Mesothelial cell of epicardium (in vitro differentiated cells): ENCODE data around the gene ELOVL5. TPM values are rescaled to one million over a fixed set of nuclear protein-coding genes. Genes with fewer than 3 reads are reported as not detected.
"Not testable (repeated sequence)": the region's sequence is repeated elsewhere in the genome, so short reads cannot be mapped to it uniquely, and the experiment has no call there.

Source experiments
- DNase-seq, 2 experiments: peaks; one replicate each; pipeline ENCODE4 v3.0.0; 2021; ENCODE audit warnings: low spot score in 2 of 2; ENCODE audit not compliant: unreplicated experiment in 2 of 2
- H3K27ac Mint-ChIP-seq: 2 replicates; pipeline ENCODE4 v1.8.0; 2021; ENCODE audit warnings: mixed read lengths
- H3K27me3 Mint-ChIP-seq: 2 replicates; pipeline ENCODE4 v1.8.0; 2021; ENCODE audit warnings: low read depth, mixed read lengths
- H3K36me3 Mint-ChIP-seq: 2 replicates; pipeline ENCODE4 v1.8.0; 2021; ENCODE audit warnings: mixed read lengths
- H3K4me1 Mint-ChIP-seq: 2 replicates; pipeline ENCODE4 v1.8.0; 2021; ENCODE audit warnings: mixed read lengths
- H3K4me3 Mint-ChIP-seq: 2 replicates; pipeline ENCODE4 v1.8.0; 2021; ENCODE audit warnings: mild to moderate bottlenecking, moderate library complexity, mixed read lengths
- H3K9me3 Mint-ChIP-seq: 2 replicates; pipeline ENCODE4 v1.8.0; 2021; ENCODE audit warnings: mixed read lengths
- CTCF ChIP-seq: fragments of 200-600 bp; sonication (generic); IDR thresholded peaks from one replicate; pipeline ENCODE4 v1.5.0; 2021; ENCODE audit warnings: antibody characterized with exemption; ENCODE audit not compliant: unreplicated experiment
- total RNA-seq: library from RNA; stranded (reverse); gene quantifications from 3 replicates; pipeline ENCODE4 v1.2.1, GENCODE V29; 2021

The ELOVL5 gene
- total RNA-seq, 1 donor from 2014 or later = 110 TPM

- Mint-ChIP-seq H3K4me1 (peaks cover 16% of the 10 kb centered on the region), H3K9me3 (no peaks in the 10 kb centered on the region), H3K36me3 (peaks cover 3% of the 10 kb centered on the region), H3K27ac (peak overlapping the region; percentile 99), H3K4me3 (peak overlapping the region; percentile 84), H3K27me3 (no peaks in the 10 kb centered on the region)
- DNase-seq = no peak
- TF ChIP-seq CTCF = no peak
These were observed 501 bp upstream of the ELOVL5 start for GRCh38 chr6:53349209-53349693.

DNA sequence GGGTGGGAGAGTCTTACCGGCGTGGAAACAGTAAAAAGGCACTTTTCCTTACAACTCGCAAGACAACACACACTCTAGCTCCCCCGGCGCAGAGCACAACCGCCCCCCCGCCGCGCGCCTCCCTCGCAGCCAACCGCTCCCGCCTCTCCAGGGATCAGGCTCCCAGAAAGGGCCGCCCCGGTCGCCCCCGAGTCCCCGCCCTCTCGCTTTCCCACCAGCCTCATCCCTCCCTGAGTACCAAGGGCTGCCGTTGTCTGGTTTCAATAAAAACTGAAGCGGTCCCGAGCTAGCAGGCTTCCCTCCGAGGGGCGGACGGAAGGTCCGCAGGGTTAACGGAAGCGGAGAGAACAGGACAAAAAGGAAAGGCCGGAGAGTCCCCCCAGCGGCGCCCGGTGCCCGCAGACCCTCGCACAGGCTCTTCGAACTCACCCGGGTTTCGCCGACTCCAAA, 804 bp downstream of the ELOVL5 start:
- Mint-ChIP-seq H3K36me3 (peaks cover 3% of the 10 kb centered on the region), H3K9me3 (no peaks in the 10 kb centered on the region), H3K27me3 (no peaks in the 10 kb centered on the region), H3K27ac (peak overlapping the region; percentile 95), H3K4me3 (peak overlapping the region; percentile 84), H3K4me1 (peaks cover 16% of the 10 kb centered on the region)
- no peak for TF ChIP-seq CTCF
- peak; percentile 39 to 76 for DNase-seq

GRCh38 chr6:53347250-53347920, 1.4 kb downstream of the ELOVL5 start:
- peaks cover 16% of the 10 kb centered on the region for H3K4me1 Mint-ChIP-seq
- peaks cover 3% of the 10 kb centered on the region for H3K36me3 Mint-ChIP-seq
- peak overlapping the region; percentile 95 for H3K27ac Mint-ChIP-seq
- DNase-seq = no peak
- TF ChIP-seq CTCF = no peak
- no peaks in the 10 kb centered on the region for H3K9me3 Mint-ChIP-seq
- H3K4me3 Mint-ChIP-seq = peak overlapping the region; percentile 84
- H3K27me3 Mint-ChIP-seq = no peaks in the 10 kb centered on the region

- H3K4me1 Mint-ChIP-seq = peaks cover 25% of the 10 kb centered on the region
- not testable (repeated sequence) for H3K9me3 Mint-ChIP-seq, H3K27me3 Mint-ChIP-seq, H3K36me3 Mint-ChIP-seq, H3K27ac Mint-ChIP-seq, DNase-seq, H3K4me3 Mint-ChIP-seq
These were observed 2.7 kb downstream of the ELOVL5 start for GRCh38 chr6:53346049-53346448.

DNA sequence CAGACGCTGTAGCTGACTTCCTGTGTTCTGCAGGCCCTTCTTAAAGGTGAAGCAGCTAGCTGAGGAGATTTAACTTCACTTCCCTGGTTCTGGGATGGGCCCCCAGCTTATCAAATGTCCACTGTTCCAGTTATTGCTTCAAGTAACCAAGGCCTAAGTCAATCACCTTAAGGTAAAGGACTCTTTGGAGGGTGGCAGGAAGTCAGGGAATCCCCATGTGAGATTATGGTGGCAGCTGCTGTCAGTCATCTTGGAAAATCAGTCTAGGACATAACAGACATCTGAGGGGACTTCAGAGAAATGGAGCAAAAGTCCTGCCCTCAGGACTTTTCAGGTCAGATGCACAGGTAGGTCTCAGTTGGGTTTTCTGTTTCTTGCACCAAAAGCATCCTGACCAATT, 3.8 kb downstream of the ELOVL5 start:
- Mint-ChIP-seq H3K4me3 (no peak overlapping the region), H3K27me3 (no peaks in the 10 kb centered on the region), H3K36me3 (peaks cover 3% of the 10 kb centered on the region), H3K27ac (no peak overlapping the region), H3K4me1 (peaks cover 25% of the 10 kb centered on the region), H3K9me3 (no peaks in the 10 kb centered on the region)
- no peak for TF ChIP-seq CTCF
- no peak for DNase-seq

- no peak overlapping the region for H3K27ac Mint-ChIP-seq
- no peaks in the 10 kb centered on the region for H3K27me3 Mint-ChIP-seq
- no peaks in the 10 kb centered on the region for H3K9me3 Mint-ChIP-seq
- no peak for TF ChIP-seq CTCF
- H3K4me3 Mint-ChIP-seq = no peak overlapping the region
- no peak for DNase-seq
- peaks cover 3% of the 10 kb centered on the region for H3K36me3 Mint-ChIP-seq
- peaks cover 22% of the 10 kb centered on the region for H3K4me1 Mint-ChIP-seq
These were observed 5.7 kb downstream of the ELOVL5 start for GRCh38 chr6:53343092-53343491.
